BLaER1 (cell line): ENCODE results near the gene LYL1.
A peak's percentile ranks its signal among the peaks of the same experiment; 100 is the strongest.

Experiments used
- H3K27ac ChIP-seq: shearing (Covaris generic); formaldehyde crosslinking; 2 replicates; pipeline ENCODE4 v1.8.1; 2022
- H3K27me3 ChIP-seq: shearing (Covaris generic); formaldehyde crosslinking; 2 replicates; pipeline ENCODE4 v1.8.1; 2022
- H3K36me3 ChIP-seq: shearing (Covaris generic); formaldehyde crosslinking; 2 replicates; pipeline ENCODE4 v1.8.1; 2022
- H3K4me1 ChIP-seq: shearing (Covaris generic); formaldehyde crosslinking; 2 replicates; pipeline ENCODE4 v1.8.1; 2022
- H3K4me2 ChIP-seq: shearing (Covaris generic); formaldehyde crosslinking; 2 replicates; pipeline ENCODE4 v1.8.1; 2022
- H3K4me3 ChIP-seq: shearing (Covaris generic); formaldehyde crosslinking; 2 replicates; pipeline ENCODE4 v1.8.1; 2022
- H3K9ac ChIP-seq: shearing (Covaris generic); formaldehyde crosslinking; 2 replicates; pipeline ENCODE4 v1.8.1; 2022
- H3K9me3 ChIP-seq: shearing (Covaris generic); formaldehyde crosslinking; 2 replicates; pipeline ENCODE4 v1.8.1; 2022
- H4K20me1 ChIP-seq: shearing (Covaris generic); formaldehyde crosslinking; 2 replicates; pipeline ENCODE4 v1.8.1; 2022
- Cebpa-rat ChIP-seq: shearing (Covaris generic); IDR thresholded peaks from 2 replicates; pipeline ENCODE4 v1.8.1; 2022

LYL1 gene

DNA sequence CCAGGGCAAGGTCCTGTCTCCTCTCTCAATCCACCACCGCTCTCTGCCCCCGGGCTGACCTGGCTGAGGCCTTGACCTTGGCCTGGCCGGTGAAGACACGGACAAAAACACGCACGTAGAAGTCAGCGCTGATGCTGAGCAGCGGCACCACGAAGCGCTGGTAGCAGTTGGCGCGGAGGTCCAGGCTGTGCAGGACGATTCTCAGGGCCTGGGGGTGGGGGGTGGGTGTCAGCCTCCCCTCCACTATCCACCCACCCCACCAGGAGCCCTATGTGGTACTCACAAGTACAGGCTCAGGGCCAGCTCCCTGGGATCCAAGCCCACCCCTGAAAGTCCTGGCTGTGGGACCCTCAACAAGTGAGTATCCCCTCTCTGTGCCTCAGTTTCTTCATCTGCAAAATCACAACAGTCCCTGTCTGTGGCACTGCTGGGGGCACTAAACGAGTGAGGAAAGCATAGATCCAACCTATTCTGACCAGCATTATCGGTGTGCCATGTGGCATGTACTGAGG lies 7.5 kb upstream of the LYL1 start:
- no peak overlapping the region for H3K4me3 ChIP-seq
- H3K36me3 ChIP-seq, result peaks cover 76% of the 10 kb centered on the region
- H3K4me1 ChIP-seq, result peaks cover 30% of the 10 kb centered on the region
- H3K9me3 ChIP-seq, result no peaks in the 10 kb centered on the region
- no peak overlapping the region for H3K9ac ChIP-seq
- no peak overlapping the region for H3K4me2 ChIP-seq
- no peak overlapping the region for H3K27ac ChIP-seq
- H3K27me3 ChIP-seq, result no peaks in the 10 kb centered on the region
- no peak for TF ChIP-seq Cebpa-rat
- H4K20me1 ChIP-seq, result no peaks in the 10 kb centered on the region

DNA sequence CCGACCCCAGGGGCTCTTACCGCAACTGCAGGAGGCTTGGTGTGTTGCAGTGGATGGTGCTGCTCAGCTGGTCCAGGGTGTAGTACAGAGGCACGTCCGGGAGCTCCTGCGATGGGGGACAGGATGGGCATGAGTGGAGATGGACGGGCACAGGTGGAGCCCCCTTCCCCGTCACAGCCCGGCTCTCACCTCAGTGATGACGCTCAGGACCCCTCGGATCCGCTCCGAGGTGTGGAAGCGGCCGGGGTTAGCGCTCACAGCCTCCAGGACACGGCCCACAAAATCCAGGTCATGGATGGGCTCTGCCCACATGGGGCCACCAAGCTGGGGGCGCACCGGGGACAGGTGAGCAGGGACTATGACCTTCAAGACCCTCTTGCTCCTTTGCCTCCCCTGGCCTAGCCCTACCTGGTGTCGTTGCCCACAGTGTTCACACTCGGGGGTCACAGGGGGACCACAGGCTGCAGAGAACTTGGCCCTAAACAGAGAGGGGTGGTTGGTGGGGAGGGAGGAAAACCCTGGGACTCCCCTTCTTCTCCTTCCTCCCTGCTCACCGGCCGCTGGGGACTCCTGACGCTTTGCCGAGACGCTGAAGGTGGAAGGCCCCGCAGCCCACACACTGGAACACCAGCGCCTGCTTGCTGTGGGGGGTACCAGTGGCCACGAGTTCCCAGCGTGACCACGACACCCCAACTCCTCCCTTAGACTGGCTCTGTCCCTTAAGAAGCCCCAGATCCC lies 6.9 kb upstream of the LYL1 start:
- Histone ChIP-seq H4K20me1 (no peaks in the 10 kb centered on the region), H3K9ac (no peak overlapping the region), H3K9me3 (no peaks in the 10 kb centered on the region), H3K4me1 (peaks cover 29% of the 10 kb centered on the region), H3K27me3 (no peaks in the 10 kb centered on the region), H3K36me3 (peaks cover 70% of the 10 kb centered on the region), H3K4me3 (no peak overlapping the region), H3K27ac (no peak overlapping the region), H3K4me2 (no peak overlapping the region)
- no peak for TF ChIP-seq Cebpa-rat

DNA sequence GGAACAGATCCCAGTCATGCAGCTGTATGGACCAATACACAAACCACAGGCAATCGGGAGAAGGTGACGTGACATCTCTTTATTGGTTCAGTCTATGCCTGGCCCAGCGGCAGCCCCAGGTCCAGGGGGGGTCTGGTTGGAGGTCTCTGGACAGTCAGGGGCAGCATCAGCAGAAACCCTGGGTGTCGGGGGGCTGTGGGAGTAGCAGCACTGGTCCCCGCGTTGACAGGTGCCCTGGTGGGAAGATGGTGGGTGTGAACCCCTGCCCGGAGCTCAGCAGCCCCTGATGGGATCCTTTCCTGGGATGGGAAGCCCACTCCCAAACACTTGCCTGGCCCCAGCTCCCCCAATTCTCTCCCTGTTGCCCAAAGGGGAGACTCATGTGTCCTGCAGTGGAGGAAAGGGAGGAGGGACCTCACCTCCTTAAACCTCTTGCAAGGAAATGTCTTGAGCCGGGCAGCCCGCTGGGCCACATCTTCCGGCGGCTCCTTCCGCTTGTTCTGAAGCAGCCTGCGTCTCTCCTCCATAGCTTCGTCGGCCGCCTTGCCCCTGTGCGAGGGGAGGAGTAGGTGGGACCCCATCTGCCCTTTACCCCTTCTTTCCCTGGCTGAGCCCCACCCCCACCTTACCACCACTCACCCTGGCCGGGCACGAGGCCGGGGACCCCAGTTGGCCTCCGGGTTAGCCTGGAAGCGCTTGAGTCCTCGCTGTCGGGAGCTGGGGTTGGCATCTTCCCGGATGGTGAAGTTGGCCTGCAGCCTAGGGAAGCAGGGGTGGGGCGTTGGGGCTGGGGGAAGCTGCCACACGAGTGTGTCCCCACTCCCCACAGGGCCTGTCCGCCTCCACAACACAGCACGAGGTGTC lies 2.4 kb upstream of the LYL1 start:
- Histone ChIP-seq H3K9ac (peak overlapping the region; percentile 87), H3K36me3 (peaks cover 34% of the 10 kb centered on the region), H3K27me3 (no peaks in the 10 kb centered on the region), H3K4me2 (peak overlapping the region; percentile 99), H3K9me3 (no peaks in the 10 kb centered on the region), H3K27ac (peak overlapping the region; percentile 98), H3K4me1 (peaks cover 64% of the 10 kb centered on the region), H4K20me1 (peaks cover 21% of the 10 kb centered on the region), H3K4me3 (peak overlapping the region; percentile 67)
- TF ChIP-seq Cebpa-rat, result no peak

DNA sequence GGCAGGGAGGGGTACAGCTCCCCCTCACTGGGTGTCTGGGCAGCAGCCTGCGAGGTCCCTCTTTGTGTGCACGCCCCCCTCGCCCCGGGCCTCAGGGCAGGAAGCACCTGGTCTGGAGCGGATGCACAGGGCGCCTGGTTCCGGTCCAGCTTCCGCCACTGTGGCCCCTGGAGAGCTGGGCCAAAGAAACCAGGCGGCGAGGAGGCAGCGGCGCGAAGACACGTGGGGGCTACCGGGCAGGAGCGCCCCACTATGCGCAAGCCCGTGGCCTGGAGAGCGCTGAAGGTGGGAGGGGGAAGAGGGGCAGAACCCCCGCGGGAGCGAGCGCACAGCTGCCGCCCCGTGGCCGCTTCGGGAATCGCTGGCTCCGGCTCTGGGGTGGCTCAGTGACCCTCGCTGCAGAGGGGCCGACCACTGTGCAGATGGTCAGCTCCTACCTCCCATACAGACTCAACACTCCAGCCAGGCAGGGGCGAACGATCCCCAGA lies 1.7 kb upstream of the LYL1 start:
- Histone ChIP-seq H3K27ac (peak overlapping the region; percentile 98), H3K9me3 (no peaks in the 10 kb centered on the region), H3K4me1 (peaks cover 70% of the 10 kb centered on the region), H4K20me1 (peaks cover 28% of the 10 kb centered on the region), H3K27me3 (no peaks in the 10 kb centered on the region), H3K4me3 (peak overlapping the region; percentile 89), H3K36me3 (peaks cover 32% of the 10 kb centered on the region), H3K9ac (peak overlapping the region; percentile 96), H3K4me2 (peak overlapping the region; percentile 99)
- no peak for TF ChIP-seq Cebpa-rat

DNA sequence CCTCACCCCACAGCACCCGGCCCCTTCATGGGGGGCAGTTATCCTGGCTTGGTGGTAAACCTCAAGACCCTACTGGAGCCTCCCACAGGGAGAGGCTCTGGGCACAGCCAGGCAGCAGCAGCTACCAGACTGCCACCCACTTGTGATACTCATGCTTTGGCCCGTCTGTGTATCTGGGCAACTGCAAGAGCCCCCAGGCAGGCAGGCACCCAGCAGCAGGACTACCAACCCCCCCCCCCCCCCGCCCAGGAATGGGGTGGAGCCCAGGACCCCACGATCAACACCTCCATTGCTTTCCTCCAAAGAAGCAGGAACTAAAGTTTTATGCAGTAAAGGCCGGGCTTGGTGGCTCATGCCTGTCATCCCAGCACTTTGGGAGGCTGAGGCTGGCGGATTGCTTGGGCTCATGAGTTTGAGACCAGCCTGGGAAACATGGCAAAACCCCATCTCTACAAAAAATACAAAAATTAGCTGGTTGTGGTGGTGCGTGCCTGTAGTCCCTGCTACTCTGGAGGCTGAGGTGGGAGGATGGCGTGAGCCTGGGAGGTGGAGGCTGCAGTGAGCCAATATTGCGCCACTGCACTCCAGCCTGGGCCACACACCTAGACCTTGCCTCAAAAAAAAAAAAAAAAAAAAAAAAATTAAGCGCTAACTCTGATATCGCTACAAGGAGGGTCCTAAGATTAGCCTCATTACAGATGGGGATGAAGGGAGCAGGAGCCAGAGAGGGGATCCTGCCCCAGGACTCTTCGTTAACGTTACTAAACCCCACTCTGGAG lies 1.1 kb upstream of the LYL1 start:
- Histone ChIP-seq H3K27ac (peak overlapping the region; percentile 98), H3K36me3 (peaks cover 30% of the 10 kb centered on the region), H4K20me1 (peaks cover 33% of the 10 kb centered on the region), H3K4me2 (peak overlapping the region; percentile 99), H3K9me3 (no peaks in the 10 kb centered on the region), H3K4me1 (peaks cover 77% of the 10 kb centered on the region), H3K4me3 (peak overlapping the region; percentile 89), H3K27me3 (peaks cover 5% of the 10 kb centered on the region; the same call in 1 of the 2 replicates), H3K9ac (peak overlapping the region; percentile 96)
- TF ChIP-seq Cebpa-rat, result peak; percentile 77

DNA sequence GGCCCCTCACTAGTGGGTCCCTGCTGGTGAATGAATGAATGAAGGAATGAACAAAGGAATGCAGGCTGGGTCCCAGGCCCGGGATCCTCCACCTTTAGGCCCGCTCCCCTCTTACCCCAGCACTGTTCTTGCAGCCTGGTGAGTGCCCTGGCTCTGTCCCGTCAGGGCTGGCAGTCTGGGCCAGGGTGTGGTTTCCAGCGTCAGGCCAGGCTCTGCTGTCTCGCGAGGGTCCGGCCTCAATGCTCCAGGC lies 317 bp downstream of the LYL1 start:
- Histone ChIP-seq H3K4me3 (peak overlapping the region; percentile 89), H4K20me1 (peaks cover 38% of the 10 kb centered on the region), H3K36me3 (peaks cover 16% of the 10 kb centered on the region), H3K4me1 (peaks cover 77% of the 10 kb centered on the region), H3K9me3 (no peaks in the 10 kb centered on the region), H3K9ac (peak overlapping the region; percentile 96), H3K27ac (peak overlapping the region; percentile 98), H3K4me2 (peak overlapping the region; percentile 99), H3K27me3 (peaks cover 15% of the 10 kb centered on the region; the same call in 1 of the 2 replicates)
- no peak for TF ChIP-seq Cebpa-rat

DNA sequence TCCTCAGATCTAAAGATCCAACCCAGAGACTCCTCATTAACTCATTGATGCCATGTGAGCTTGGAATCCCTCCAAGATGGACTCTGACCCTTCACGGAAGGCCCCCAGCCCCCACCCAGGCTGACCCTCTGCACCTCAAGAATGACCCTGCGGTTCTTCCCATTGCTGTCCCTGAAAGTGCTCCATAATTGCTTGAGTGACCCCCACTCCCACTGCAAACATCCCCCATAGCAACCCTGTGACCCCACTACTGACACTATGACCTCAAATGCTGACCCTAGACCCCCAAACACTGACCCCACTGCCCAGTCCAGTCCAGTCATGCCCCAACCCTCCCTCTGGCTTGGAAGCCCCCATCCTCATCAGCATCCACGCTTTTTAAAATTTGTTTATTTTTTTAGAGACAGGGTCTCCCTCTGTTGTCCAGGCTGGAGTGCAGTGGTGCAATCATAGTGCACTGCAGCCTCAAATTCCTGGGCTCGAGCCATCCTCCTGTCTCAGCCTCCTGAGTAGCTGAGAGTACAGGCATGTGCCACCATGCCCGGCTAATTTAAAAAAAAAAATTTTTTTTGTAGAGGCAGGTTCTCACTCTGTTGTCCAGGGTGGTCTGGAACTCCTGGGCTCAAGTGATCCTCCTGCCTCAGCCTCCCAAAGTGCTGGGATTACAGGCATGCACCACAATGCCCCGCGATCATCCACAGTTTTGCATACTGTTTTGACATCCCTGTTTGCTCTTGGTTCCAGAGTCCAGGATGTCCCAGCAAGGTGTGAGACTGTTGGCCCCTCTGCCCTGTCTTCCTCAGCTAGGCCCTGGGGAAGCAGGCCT lies 855 bp downstream of the LYL1 start:
- H4K20me1 ChIP-seq, result peaks cover 43% of the 10 kb centered on the region
- H3K4me2 ChIP-seq, result peak overlapping the region; percentile 99
- H3K4me1 ChIP-seq, result peaks cover 78% of the 10 kb centered on the region
- H3K36me3 ChIP-seq, result peaks cover 14% of the 10 kb centered on the region
- no peak for TF ChIP-seq Cebpa-rat
- H3K27ac ChIP-seq, result peak overlapping the region; percentile 98
- H3K9ac ChIP-seq, result peak overlapping the region; percentile 96
- peak overlapping the region; percentile 89 for H3K4me3 ChIP-seq
- H3K27me3 ChIP-seq, result peaks cover 19% of the 10 kb centered on the region; the same call in 1 of the 2 replicates
- no peaks in the 10 kb centered on the region for H3K9me3 ChIP-seq

DNA sequence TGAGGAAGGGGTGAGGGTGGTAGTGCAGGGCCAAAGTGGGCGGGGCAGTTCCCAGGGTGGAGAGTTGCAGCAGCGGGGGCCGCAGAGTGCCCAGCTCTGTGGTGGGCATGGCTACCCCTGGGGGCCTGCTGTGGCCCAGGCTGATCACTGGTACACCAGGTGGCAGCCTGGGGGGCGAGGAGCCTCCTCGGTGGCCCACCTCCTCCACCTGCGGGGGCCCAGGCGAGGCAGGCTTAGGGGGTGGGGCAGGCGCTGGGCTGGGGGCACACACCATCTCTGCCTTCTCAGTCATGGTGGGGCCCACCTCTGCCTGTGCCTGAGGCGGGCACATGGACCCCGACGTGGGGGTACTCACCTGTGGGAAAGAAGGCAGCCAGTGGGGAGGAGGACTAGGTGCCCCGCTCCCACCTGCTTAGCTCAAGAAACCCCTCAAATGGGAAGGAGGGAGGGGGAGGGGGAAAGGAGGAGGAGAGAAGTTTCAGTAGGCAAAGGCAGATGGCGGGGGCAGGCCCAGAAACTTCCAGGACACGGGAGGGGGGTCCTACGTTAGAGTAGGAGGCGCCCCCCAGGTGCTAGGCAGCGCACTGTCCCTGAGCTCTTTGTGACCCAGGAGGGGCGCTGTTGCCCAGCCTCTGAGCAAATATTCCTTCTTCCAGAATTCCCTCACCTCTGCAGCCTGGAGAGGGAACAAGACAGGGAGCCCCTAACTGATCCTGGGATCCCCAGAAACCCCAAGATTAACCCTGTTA lies 1.6 kb downstream of the LYL1 start:
- Histone ChIP-seq H3K36me3 (peaks cover 14% of the 10 kb centered on the region), H4K20me1 (peaks cover 51% of the 10 kb centered on the region), H3K9me3 (no peaks in the 10 kb centered on the region), H3K27me3 (peaks cover 23% of the 10 kb centered on the region; the same call in 1 of the 2 replicates), H3K4me1 (peaks cover 80% of the 10 kb centered on the region), H3K9ac (peak overlapping the region; percentile 96), H3K4me2 (peak overlapping the region; percentile 99), H3K27ac (peak overlapping the region; percentile 98), H3K4me3 (peak overlapping the region; percentile 89)
- no peak for TF ChIP-seq Cebpa-rat
